Gastrocnemius medialis (tissue), 4 donors: ENCODE measurements around the gene PTPA. TPM values are rescaled to one million over a fixed set of nuclear protein-coding genes. Genes with fewer than 3 reads are reported as not detected.
"Not testable (repeated sequence)": the region's sequence is repeated elsewhere in the genome, so short reads cannot be mapped to it uniquely, and the experiment has no call there.

Experiments
- ATAC-seq, 2 donors: fragments of 150-250 bp; one replicate each; pipeline ENCODE4 v1.9.1; 2016
- DNase-seq, 2 donors: peaks; one replicate each; pipeline ENCODE4 v3.0.0-alpha.2; 2019
- H3K27ac ChIP-seq, 4 donors: fragments of 200-600 bp; sonication (generic); 1 replicate in 1 of 4; 2 replicates in 3 of 4; pipeline ENCODE4 v1.5.1; 2016 to 2018; ENCODE audit warnings: mild to moderate bottlenecking in 2 of 4, moderate library complexity in 1 of 4
- H3K27me3 ChIP-seq, 3 donors: fragments of 200-600 bp; sonication (generic) in 2 of 3; 1 replicate in 1 of 3; 2 replicates in 2 of 3; pipeline versions ENCODE4 v1.5.1 to v1.6.0; 2016 to 2019; ENCODE audit warnings: mild to moderate bottlenecking in 1 of 3, moderate library complexity in 1 of 3
- H3K36me3 ChIP-seq, 2 donors: fragments of 200-600 bp; sonication (generic) in 1 of 2; one replicate each; pipeline ENCODE4 v1.5.1; 2017 to 2018
- H3K4me1 ChIP-seq, 2 donors: fragments of 200-600 bp; sonication (generic) in 1 of 2; one replicate each; pipeline ENCODE4 v1.5.1; 2016 to 2017; ENCODE audit warnings: mild to moderate bottlenecking in 2 of 2
- H3K4me3 ChIP-seq, 4 donors: fragments of 200-600 bp; sonication (generic) in 3 of 4; 1 replicate in 1 of 4; 2 replicates in 3 of 4; pipeline ENCODE4 v1.5.1; 2016 to 2019; ENCODE audit warnings: mild to moderate bottlenecking in 2 of 4
- H3K9me3 ChIP-seq, 3 donors: fragments of 200-600 bp; sonication (generic) in 2 of 3; 1 replicate in 1 of 3; 2 replicates in 2 of 3; pipeline ENCODE4 v1.5.1; 2016 to 2019
- POLR2A ChIP-seq, 2 donors: fragments of 450-650 bp; IDR thresholded peaks; one replicate each; pipeline ENCODE4 v1.6.1; 2017; ENCODE audit warnings: antibody characterized with exemption in 2 of 2, mild to moderate bottlenecking in 2 of 2, moderate library complexity in 2 of 2
- in situ Hi-C, 4 donors: fragments of 200-750 bp; cut with MboI; loops; one replicate each; pipeline versions ENCODE4 v1.15.0 to v1.8.0; 2017; ENCODE audit warnings: low sequenced_read_pairs in 4 of 4
- intact Hi-C: fragments of 100-400 bp; cut with DNase I; formaldehyde crosslinking; loops from one replicate; pipeline ENCODE4 v1.15.1; 2023; ENCODE audit warnings: low total_unique reads
- total RNA-seq, 4 donors: library from RNA; depleted of rRNA; stranded (reverse); fragments of >200 nt; gene quantifications; one replicate each; pipeline versions ENCODE4 v1.1.0 to v1.2.3, GENCODE V29; 2016
- TF ChIP-seq, protein P1 (sequence below), 5 experiments: fragments of 450-650 bp in 3 of 5; fragments of 200-600 bp in 2 of 5; sonication (generic) in 2 of 5; IDR thresholded peaks in 4 of 5; conservative IDR thresholded peaks in 1 of 5; 1 replicate in 4 of 5; 2 replicates in 1 of 5; pipeline ENCODE4 v1.5.1; 2016 to 2019; ENCODE audit warnings: antibody characterized with exemption in 5 of 5, mild to moderate bottlenecking in 3 of 5, moderate library complexity in 3 of 5

Gene PTPA
- total RNA-seq, 4 donors from 2014 or later: 37.6 to 71.6 (median 53.5) TPM

DNA sequence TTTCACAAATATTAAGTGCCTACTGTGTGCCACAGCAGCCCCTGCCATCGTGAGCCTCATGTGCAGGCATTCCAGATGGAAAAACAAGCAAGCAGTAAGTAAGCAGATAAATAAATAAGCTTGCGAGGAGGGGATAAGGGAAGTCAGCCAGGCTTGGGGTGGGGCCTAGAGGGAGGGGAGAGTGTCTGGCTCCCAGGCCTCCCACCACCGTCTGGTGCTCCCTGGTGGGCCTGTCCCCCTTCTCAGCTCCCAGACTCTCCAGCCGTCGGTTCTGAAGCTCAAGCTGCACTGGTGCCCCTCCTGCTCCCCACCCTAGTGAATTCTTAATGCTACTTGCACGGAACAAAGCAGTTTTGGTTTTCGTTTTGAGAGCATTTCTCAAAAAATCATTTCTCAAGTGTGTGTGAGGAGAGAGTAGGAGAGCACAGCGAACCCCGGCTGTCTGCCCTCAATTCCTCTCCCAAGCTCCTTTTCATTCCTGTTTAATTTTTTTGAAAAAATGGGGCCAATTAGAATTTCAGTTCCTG, 73.4 kb downstream of the PTPA start:
- H3K9me3 ChIP-seq: no peaks in the 10 kb centered on the region
- no peak overlapping the region for H3K4me3 ChIP-seq
- intact Hi-C loops (no loop called here), in situ Hi-C loops (no loop called here)
- no peaks in the 10 kb centered on the region for H3K36me3 ChIP-seq
- H3K27ac ChIP-seq: no peak overlapping the region
- no peak for DNase-seq
- no peaks in the 10 kb centered on the region for H3K27me3 ChIP-seq
- TF ChIP-seq POLR2A (IDR thresholded peaks at IDR 0.05): no peak
- TF ChIP-seq, protein P1, sequence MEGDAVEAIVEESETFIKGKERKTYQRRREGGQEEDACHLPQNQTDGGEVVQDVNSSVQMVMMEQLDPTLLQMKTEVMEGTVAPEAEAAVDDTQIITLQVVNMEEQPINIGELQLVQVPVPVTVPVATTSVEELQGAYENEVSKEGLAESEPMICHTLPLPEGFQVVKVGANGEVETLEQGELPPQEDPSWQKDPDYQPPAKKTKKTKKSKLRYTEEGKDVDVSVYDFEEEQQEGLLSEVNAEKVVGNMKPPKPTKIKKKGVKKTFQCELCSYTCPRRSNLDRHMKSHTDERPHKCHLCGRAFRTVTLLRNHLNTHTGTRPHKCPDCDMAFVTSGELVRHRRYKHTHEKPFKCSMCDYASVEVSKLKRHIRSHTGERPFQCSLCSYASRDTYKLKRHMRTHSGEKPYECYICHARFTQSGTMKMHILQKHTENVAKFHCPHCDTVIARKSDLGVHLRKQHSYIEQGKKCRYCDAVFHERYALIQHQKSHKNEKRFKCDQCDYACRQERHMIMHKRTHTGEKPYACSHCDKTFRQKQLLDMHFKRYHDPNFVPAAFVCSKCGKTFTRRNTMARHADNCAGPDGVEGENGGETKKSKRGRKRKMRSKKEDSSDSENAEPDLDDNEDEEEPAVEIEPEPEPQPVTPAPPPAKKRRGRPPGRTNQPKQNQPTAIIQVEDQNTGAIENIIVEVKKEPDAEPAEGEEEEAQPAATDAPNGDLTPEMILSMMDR (IDR thresholded peaks at IDR 0.05 in 4 of 5, conservative IDR thresholded peaks at IDR 0.05 in 1 of 5): no peak
- no peaks in the 10 kb centered on the region for H3K4me1 ChIP-seq
- ATAC-seq: no peak

DNA sequence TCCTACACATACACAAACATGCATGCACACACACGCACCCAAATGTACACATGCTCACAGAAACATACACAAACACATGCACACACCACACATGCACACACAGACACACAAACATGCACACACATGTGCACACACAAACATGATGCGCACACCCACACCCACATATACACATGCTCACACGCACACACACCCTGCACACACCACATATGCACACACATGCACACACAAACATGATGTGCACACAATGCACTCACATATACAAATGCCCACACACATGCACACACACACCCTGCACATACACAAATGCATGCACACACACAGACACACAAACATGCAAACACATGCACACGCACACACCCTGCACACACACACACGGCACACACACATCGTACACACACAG, 74.2 kb downstream of the PTPA start:
- no peak overlapping the region for H3K4me3 ChIP-seq
- no peak for TF ChIP-seq POLR2A (IDR thresholded peaks at IDR 0.05)
- TF ChIP-seq, protein P1 (IDR thresholded peaks at IDR 0.05 in 4 of 5, conservative IDR thresholded peaks at IDR 0.05 in 1 of 5): no peak
- DNase-seq (no peak), ATAC-seq (no peak)
- H3K27ac ChIP-seq: no peak overlapping the region
- in situ Hi-C loops (no loop called here), intact Hi-C loops (no loop called here)
- no peaks in the 10 kb centered on the region for H3K27me3 ChIP-seq
- H3K4me1 ChIP-seq: no peaks in the 10 kb centered on the region
- H3K36me3 ChIP-seq: no peaks in the 10 kb centered on the region
- H3K9me3 ChIP-seq: no peaks in the 10 kb centered on the region

DNA sequence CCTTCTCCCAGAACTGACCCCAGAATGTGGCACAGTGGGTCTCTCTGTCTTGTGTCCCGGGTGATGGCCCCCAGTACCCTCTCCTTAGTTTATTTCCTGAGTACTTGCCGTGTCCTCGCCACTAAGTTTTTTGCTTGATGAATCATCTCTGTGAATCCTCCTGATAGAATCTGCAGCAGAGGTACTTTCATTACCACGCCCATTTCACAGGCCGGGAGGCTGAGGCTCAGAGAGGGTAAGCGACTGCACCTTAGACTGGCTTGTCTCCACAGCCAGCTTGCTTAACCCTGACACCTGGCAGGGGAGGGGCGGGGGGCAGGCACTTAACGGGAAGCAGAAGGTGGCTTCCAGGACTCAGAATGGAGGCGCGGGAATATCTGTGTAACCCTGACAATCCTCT, 74.8 kb downstream of the PTPA start:
- no peaks in the 10 kb centered on the region for H3K9me3 ChIP-seq
- TF ChIP-seq, protein P1 (IDR thresholded peaks at IDR 0.05 in 4 of 5, conservative IDR thresholded peaks at IDR 0.05 in 1 of 5): no peak
- TF ChIP-seq POLR2A (IDR thresholded peaks at IDR 0.05): no peak
- no peak overlapping the region for H3K27ac ChIP-seq
- in situ Hi-C loops (no loop called here), intact Hi-C loops (no loop called here)
- no peak overlapping the region for H3K4me3 ChIP-seq
- ATAC-seq (no peak), DNase-seq (no peak)
- no peaks in the 10 kb centered on the region for H3K4me1 ChIP-seq
- H3K36me3 ChIP-seq: no peaks in the 10 kb centered on the region
- no peaks in the 10 kb centered on the region for H3K27me3 ChIP-seq

DNA sequence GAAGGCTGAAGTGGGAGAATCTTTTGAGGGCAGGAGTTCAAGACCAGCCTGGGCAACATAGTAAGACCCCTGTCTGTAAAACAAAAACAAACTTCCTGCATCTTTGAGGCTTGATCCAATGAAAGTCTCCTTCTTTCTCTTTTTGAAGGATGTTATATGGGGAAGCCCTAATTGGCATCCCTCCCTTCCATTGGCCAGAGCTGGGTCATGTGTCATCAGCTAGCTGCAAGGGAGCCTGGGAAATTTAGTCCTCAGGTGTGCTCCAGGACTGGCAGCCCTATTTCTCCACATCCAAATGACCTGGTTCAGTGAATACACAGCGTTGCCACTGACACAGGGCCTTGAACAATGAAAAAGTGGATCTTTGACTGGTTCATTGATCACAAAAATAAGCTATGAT, 75.8 kb downstream of the PTPA start:
- no peaks in the 10 kb centered on the region for H3K27me3 ChIP-seq
- no peak overlapping the region for H3K4me3 ChIP-seq
- H3K4me1 ChIP-seq: no peaks in the 10 kb centered on the region
- in situ Hi-C loops: no loop called here
- intact Hi-C loops: no loop called here
- H3K9me3 ChIP-seq: no peaks in the 10 kb centered on the region
- no peak overlapping the region for H3K27ac ChIP-seq
- DNase-seq (no peak), ATAC-seq (no peak)
- H3K36me3 ChIP-seq: no peaks in the 10 kb centered on the region
- no peak for TF ChIP-seq POLR2A (IDR thresholded peaks at IDR 0.05)
- TF ChIP-seq, protein P1 (IDR thresholded peaks at IDR 0.05 in 4 of 5, conservative IDR thresholded peaks at IDR 0.05 in 1 of 5): no peak

DNA sequence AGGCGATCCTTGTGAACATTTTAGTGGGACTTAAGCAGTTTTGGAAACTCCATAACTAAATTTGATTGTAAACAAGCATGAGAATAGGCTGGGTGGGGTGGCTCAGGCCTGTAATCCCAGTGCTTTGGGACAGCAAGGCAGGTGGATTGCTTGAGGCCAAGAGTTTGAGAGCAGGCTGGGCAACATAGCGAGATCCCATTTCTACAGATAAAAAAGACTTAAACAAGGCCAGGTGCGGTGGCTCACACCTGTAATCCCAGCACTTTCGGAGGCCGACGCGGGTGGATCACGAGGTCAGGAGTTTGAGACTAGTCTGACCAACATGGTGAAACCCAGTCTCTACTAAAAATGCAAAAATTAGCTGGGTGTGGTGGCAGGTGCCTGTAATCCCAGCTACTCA, 78.8 kb downstream of the PTPA start:
- intact Hi-C loops, in situ Hi-C loops, H3K4me3 ChIP-seq: not testable (repeated sequence)

More for the DNA sequence above, 78.8 kb downstream of the PTPA start:
- not testable (repeated sequence) for H3K9me3 ChIP-seq, H3K27me3 ChIP-seq, DNase-seq, H3K36me3 ChIP-seq, ATAC-seq, H3K4me1 ChIP-seq, H3K27ac ChIP-seq
